ENCODE measurements around the gene UNC79. TPM values are rescaled to one million over a fixed set of nuclear protein-coding genes. Genes with fewer than 3 reads are reported as not detected.

UNC79 gene
- total RNA-seq, 2 experiments from 2014 or later = 0.04 to 0.05 TPM

DNA sequence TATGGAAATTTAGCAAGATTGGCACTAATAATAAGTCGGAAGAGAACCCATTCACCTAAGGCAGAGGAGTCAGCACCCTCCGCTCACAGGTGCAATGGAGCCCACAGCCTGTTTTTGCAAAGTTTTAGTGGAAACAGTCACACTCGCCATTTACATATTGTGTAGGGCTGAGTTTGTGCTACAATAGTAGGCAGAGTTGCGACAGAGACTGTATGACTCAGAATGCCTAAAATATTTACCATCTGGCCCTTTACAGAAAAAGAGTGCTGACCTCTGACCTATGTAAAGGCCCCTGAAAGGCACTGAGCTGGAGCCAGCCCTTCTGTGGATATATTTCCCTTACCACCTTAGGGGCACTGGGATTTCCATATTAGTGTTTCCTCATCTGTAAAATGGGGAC is 278.5 kb downstream of the UNC79 start:
- H3K9me3 Mint-ChIP-seq = no peaks in the 10 kb centered on the region
- no peak overlapping the region for H3K27ac Mint-ChIP-seq
- H3K4me1 Mint-ChIP-seq (ENCODE audit: low read depth) = no peaks in the 10 kb centered on the region
- DNase-seq (no peak), ATAC-seq (no peak)
- H3K36me3 Mint-ChIP-seq (ENCODE audit: low read depth) = no peaks in the 10 kb centered on the region
- no peak overlapping the region for H3K4me3 Mint-ChIP-seq
- CTCF ChIA-PET = no interaction called here
- POLR2A ChIA-PET = no interaction called here
- TF ChIP-seq, protein P1, sequence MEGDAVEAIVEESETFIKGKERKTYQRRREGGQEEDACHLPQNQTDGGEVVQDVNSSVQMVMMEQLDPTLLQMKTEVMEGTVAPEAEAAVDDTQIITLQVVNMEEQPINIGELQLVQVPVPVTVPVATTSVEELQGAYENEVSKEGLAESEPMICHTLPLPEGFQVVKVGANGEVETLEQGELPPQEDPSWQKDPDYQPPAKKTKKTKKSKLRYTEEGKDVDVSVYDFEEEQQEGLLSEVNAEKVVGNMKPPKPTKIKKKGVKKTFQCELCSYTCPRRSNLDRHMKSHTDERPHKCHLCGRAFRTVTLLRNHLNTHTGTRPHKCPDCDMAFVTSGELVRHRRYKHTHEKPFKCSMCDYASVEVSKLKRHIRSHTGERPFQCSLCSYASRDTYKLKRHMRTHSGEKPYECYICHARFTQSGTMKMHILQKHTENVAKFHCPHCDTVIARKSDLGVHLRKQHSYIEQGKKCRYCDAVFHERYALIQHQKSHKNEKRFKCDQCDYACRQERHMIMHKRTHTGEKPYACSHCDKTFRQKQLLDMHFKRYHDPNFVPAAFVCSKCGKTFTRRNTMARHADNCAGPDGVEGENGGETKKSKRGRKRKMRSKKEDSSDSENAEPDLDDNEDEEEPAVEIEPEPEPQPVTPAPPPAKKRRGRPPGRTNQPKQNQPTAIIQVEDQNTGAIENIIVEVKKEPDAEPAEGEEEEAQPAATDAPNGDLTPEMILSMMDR (IDR thresholded peaks at IDR 0.05) = no peak
- H3K27me3 Mint-ChIP-seq = no peaks in the 10 kb centered on the region
- intact Hi-C loops (cut with micrococcal nuclease) = no loop called here

DNA sequence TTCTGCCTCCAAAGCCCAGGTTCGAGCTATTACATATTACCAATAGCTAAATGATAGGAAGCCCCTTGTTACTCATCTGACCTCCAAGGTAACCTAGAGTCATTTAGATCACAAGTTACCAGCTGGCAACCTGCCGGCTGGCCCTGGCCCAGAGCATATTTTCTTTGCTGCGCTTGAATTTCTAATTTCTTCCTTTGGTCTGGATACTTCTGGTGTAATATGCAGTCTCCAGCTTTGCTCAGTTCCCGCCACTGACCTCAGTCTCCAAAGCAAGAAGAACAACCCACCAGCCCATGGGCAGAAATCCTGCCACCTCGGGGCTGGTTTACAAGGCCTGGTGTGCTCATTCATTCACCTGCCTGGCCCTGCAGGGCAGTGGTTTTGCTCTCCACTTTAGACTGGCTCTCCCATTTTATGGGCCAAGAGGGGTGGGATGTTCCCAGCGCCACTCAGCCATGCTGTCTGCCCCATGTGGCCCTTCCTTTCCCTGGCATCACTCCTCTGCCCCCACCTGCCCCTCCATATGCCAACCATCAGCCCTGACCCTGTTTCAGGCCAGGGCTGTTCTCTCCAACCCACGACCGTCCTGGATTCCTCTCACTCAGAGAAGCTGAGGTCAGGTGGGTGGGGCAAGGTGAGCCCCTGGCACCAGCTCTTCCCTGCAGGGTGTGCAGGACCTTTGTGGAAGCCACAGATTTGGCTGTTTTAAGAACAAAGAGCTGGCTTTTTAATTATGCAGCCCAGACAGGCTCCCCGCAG is 281.5 kb downstream of the UNC79 start:
- DNase-seq (no peak), ATAC-seq (no peak)
- POLR2A ChIA-PET = no interaction called here
- Mint-ChIP-seq H3K9me3 (no peaks in the 10 kb centered on the region), H3K4me3 (no peak overlapping the region), H3K36me3 (ENCODE audit: low read depth) (no peaks in the 10 kb centered on the region), H3K27me3 (peaks cover 3% of the 10 kb centered on the region), H3K27ac (no peak overlapping the region), H3K4me1 (ENCODE audit: low read depth) (no peaks in the 10 kb centered on the region)
- TF ChIP-seq, protein P1 (IDR thresholded peaks at IDR 0.05) = no peak
- intact Hi-C loops (cut with micrococcal nuclease) = no loop called here
- CTCF ChIA-PET = no interaction called here

DNA sequence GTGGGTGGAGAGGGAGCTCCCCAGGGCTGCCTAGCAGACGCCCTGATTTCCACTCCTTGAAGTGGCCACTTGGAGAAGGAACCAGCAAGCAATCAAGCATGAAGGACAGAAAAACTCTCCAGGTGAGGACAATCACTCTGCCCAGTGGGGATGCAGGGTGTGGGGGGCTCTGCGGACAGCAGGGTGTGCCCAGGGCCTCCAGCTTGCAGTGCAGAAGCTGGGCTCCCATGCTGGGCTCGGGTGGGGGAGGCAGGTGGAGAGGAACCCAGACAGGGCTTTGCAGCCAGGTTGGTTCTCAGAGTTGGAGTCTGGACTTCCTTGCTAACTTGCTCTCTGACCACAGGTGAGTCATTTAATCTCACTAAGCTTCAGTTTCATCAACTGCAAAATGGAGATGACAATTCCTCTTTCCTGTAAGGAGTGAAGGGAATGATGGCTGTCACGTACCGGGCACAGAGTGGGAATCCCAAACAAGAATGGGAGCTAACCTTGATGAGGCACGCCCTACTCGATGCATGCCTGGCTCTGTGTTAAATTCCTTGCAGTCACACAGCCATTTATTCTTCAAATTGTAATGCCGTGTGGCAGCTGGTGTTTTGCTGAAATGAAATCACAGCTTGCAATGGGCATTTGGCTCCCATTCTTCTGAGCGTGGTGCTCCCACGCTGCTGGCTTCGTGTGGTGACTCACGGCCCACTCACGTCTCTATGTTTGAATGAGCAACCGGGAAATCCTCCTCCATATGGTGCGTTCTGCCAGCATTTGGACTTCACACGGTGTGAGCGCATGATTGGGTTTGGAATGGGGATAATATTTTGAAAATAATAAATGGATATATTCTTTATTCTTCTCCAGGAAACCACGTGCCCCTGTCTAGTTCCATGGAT is 282.3 kb downstream of the UNC79 start:
- TF ChIP-seq, protein P1 (IDR thresholded peaks at IDR 0.05) = no peak
- Mint-ChIP-seq H3K27me3 (peaks cover 3% of the 10 kb centered on the region), H3K4me1 (ENCODE audit: low read depth) (no peaks in the 10 kb centered on the region), H3K4me3 (no peak overlapping the region), H3K36me3 (ENCODE audit: low read depth) (no peaks in the 10 kb centered on the region), H3K9me3 (no peaks in the 10 kb centered on the region), H3K27ac (no peak overlapping the region)
- intact Hi-C loops (cut with micrococcal nuclease) = no loop called here
- ChIA-PET POLR2A (no interaction called here), CTCF (no interaction called here)
- DNase-seq (no peak), ATAC-seq (no peak)

DNA sequence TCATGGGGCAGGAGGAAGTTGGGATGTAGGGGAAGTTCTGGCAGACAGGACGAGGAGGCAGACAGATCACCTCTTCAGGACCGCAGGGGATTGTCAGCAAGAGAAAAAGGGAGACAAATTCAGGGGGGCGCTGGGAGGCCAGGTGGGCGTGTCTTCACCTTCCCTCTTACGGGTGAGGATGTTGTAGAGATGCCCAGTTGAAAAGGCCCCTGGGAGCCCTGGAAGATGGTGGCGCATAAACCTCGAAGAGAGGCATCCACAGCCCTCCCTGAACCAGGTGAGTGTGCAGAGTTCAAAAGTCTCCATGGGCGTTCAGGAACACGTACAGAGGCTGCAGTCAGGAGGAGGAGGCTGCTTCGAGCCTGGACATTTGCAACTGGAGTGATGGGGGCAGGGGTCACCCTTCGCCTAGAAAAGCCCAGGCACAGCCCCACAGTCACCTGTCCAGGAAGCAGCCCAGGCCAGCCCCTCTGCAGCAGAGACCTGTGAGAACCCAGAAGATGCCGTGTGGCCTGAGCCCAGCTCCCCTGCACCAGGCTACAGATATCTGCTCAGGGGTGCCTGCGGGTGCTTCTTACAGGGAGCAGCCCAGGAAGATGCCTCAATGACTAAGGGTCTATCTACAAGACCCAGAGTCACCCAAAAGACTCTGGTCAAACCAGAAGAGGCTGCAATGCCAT is 283.1 kb downstream of the UNC79 start:
- DNase-seq = no peak
- intact Hi-C loops (cut with micrococcal nuclease) = no loop called here
- ChIA-PET POLR2A (no interaction called here), CTCF (no interaction called here)
- ATAC-seq = no peak
- TF ChIP-seq, protein P1 (IDR thresholded peaks at IDR 0.05) = no peak
- Mint-ChIP-seq H3K9me3 (no peaks in the 10 kb centered on the region), H3K27ac (no peak overlapping the region), H3K4me1 (ENCODE audit: low read depth) (no peaks in the 10 kb centered on the region), H3K4me3 (no peak overlapping the region), H3K27me3 (peaks cover 3% of the 10 kb centered on the region), H3K36me3 (ENCODE audit: low read depth) (no peaks in the 10 kb centered on the region)
